ENCODE measurements around the gene DEFB121.

GRCh38 chr20:31452575-31452974, 46.6 kb upstream of the DEFB121 start:
- TF ChIP-seq CTCF (IDR thresholded peaks at IDR 0.05), result no peak
- TF ChIP-seq REST (IDR thresholded peaks at IDR 0.05; ENCODE audit: insufficient read depth in 1 of 2, low read depth in 2 of 2, low read length in 1 of 2), result no peak

All from Panc1 (cell line).